HepG2 (cell line): ENCODE results near the gene UCN. TPM values are rescaled to one million over a fixed set of nuclear protein-coding genes. Genes with fewer than 3 reads are reported as not detected.
A peak's percentile ranks its signal among the peaks of the same experiment; 100 is the strongest.

Experiments used
- ATAC-seq: fragments of 200-7000 bp; cut with Tn5 transposase; 3 replicates; pipeline ENCODE4 v1.9.1; 2020; ENCODE audit warnings: mild to moderate bottlenecking, moderate library complexity
- BruUV-seq: library from RNA; stranded (reverse); fragments of 400-500 nt; replicated peaks from 2 replicates; lab custom pipeline; 2021; lab: Mats Ljungman, UMichigan
- CTCF ChIA-PET: fragments of 300-600 bp; formaldehyde crosslinking; extraction: SDS; loops from one replicate; lab custom pipeline; 2021; ENCODE audit warnings: low total read pairs, inconsistent platforms, low intra/inter-chr PET ratio; lab: Yijun Ruan, JAX
- POLR2A ChIA-PET: fragments of 350-600 bp; sonication (Branson Sonifier 250); formaldehyde crosslinking; loops from one replicate; lab custom pipeline; 2020; ENCODE audit warnings: antibody characterized with exemption, inconsistent platforms; lab: Yijun Ruan, JAX
- DNase-seq: peaks from one replicate; pipeline ENCODE4 v3.0.0-alpha.2; 2015; ENCODE audit warnings: low spot score
- FAIRE-seq: peaks from 3 replicates; lab custom pipeline; 2011; peaks lifted over from hg19 to GRCh38; lab: Jason Lieb, UNC
- H2AFZ ChIP-seq: one replicate; pipeline ENCODE4 v1.6.1; 2011; ENCODE audit warnings: low read length, inconsistent platforms
- H3K27ac ChIP-seq: fragments of 300-600 bp; 3 replicates; pipeline ENCODE4 v1.8.0; 2011; ENCODE audit warnings: mixed run types, mild to moderate bottlenecking, mixed read lengths, low read length, inconsistent platforms; ENCODE audit not compliant: insufficient read depth; ENCODE audit errors: extremely low read length
- H3K27me3 ChIP-seq, 2 experiments: fragments of 200-600 bp in 1 of 2; 2 replicates in 1 of 2; 3 replicates in 1 of 2; pipeline versions ENCODE4 v1.6.0 to v1.8.0; 2011; ENCODE audit warnings: low read length in 2 of 2, mild to moderate bottlenecking in 2 of 2, moderate library complexity in 2 of 2, inconsistent platforms in 1 of 2; ENCODE audit not compliant: insufficient read depth in 2 of 2, control insufficient read depth in 1 of 2
- H3K36me3 ChIP-seq, 2 experiments: fragments of 200-600 bp in 1 of 2; replicated peaks in 1 of 2; 2 replicates in 1 of 2; 3 replicates in 1 of 2; pipeline versions ENCODE4 v1.5.1 to v1.8.0; 2011; ENCODE audit warnings: low read length in 2 of 2, inconsistent platforms in 1 of 2; ENCODE audit not compliant: insufficient read depth in 2 of 2, control insufficient read depth in 1 of 2
- H3K4me1 ChIP-seq: 2 replicates; pipeline ENCODE4 v1.5.1; 2012; ENCODE audit warnings: low read length, inconsistent platforms; ENCODE audit not compliant: insufficient read depth
- H3K4me2 ChIP-seq: 2 replicates; pipeline ENCODE4 v1.6.0; 2011; ENCODE audit warnings: low read depth, low read length, inconsistent platforms
- H3K4me3 ChIP-seq, 3 experiments: fragments of 200-600 bp in 1 of 3; sonication (generic), shearing (Covaris generic) in 1 of 3; replicated peaks in 1 of 3; 2 replicates each; pipeline ENCODE4 v1.5.1; 2011 to 2016; ENCODE audit warnings: low read length in 3 of 3, inconsistent platforms in 2 of 3, low read depth in 2 of 3, mild to moderate bottlenecking in 2 of 3, control low read depth in 1 of 3, mixed read lengths in 1 of 3; ENCODE audit not compliant: insufficient read depth in 1 of 3
- H3K79me2 ChIP-seq: one replicate; pipeline ENCODE4 v1.6.1; 2011; ENCODE audit warnings: low read length, inconsistent platforms; ENCODE audit not compliant: insufficient read depth
- H3K9ac ChIP-seq: 2 replicates; pipeline ENCODE4 v1.6.0; 2011; ENCODE audit warnings: mild to moderate bottlenecking, low read depth, low read length, inconsistent platforms; ENCODE audit not compliant: insufficient read depth
- H3K9me3 ChIP-seq: 2 replicates; pipeline ENCODE4 v1.5.1; 2012; ENCODE audit warnings: mild to moderate bottlenecking, low read length
- H4K20me1 ChIP-seq: 2 replicates; pipeline ENCODE4 v1.6.0; 2011; ENCODE audit warnings: inconsistent platforms, mild to moderate bottlenecking, low read length, moderate library complexity; ENCODE audit not compliant: insufficient read depth
- AGO2 ChIP-seq: fragments of 200-400 bp; formaldehyde crosslinking; optimal IDR thresholded peaks from 2 replicates; pipeline ENCODE3; 2017; ENCODE audit warnings: mild to moderate bottlenecking, low read depth, low read length, moderate library complexity
- KLF13 ChIP-seq: sonication (generic); formaldehyde crosslinking; IDR thresholded peaks from 2 replicates; pipeline ENCODE4 v1.4.0; 2020; ENCODE audit warnings: mild to moderate bottlenecking, missing genetic modification reagents
- POLR2G ChIP-seq: fragments of 200-400 bp; formaldehyde crosslinking; IDR thresholded peaks from 2 replicates; pipeline ENCODE4 v1.6.1; 2018; ENCODE audit warnings: mild to moderate bottlenecking, low read depth, low read length, moderate library complexity
- ZNF672 ChIP-seq: sonication (generic); formaldehyde crosslinking; IDR thresholded peaks from 2 replicates; pipeline ENCODE4 v1.8.1; 2022; ENCODE audit warnings: missing genetic modification reagents
- ZNF784 ChIP-seq: sonication (generic); formaldehyde crosslinking; IDR thresholded peaks from 2 replicates; pipeline ENCODE4 v1.5.1; 2020; ENCODE audit warnings: missing genetic modification reagents, mild to moderate bottlenecking, borderline replicate concordance
- ZNF841 ChIP-seq: sonication (generic); formaldehyde crosslinking; IDR thresholded peaks from 2 replicates; pipeline ENCODE4 v1.8.1; 2023; ENCODE audit warnings: missing genetic modification reagents, borderline replicate concordance
- WGBS: methylation state at CpG from one replicate; pipeline ENCODE4 v1.1.6; 2017; ENCODE audit warnings: low lambda C conversion rate; 5-methylcytosine and 5-hydroxymethylcytosine counted together
- in situ Hi-C: cut with HindIII; loops from 2 replicates; pipeline ENCODE4 v1.10.0; 2017; ENCODE audit warnings: low pct_unique_long_range_greater_than_20kb; ENCODE audit not compliant: extremely low pct_ligation_motif_present
- intact Hi-C: fragments of 100-400 bp; cut with micrococcal nuclease; formaldehyde crosslinking; loops from one replicate; pipeline ENCODE4 v1.10.0; 2022; ENCODE audit not compliant: unreplicated experiment
- polyA plus RNA-seq, 8 experiments: library from polyadenylated mRNA; depleted of rRNA in 3 of 8; stranded (reverse) in 7 of 8; unstranded in 1 of 8; fragments of >200 nt; fragmentation: Illumina TruSeq in 4 of 8; extraction: Trizol in 4 of 8; gene quantifications; 2 replicates each; pipeline versions ENCODE4 v1.2.1 to v1.2.3, GENCODE V29; 2011 to 2016; ENCODE audit warnings: low read depth in 4 of 8, missing spikeins in 1 of 8, mixed read lengths in 1 of 8; ENCODE audit not compliant: insufficient read depth in 1 of 8
- total RNA-seq, 5 experiments: library from RNA; depleted of rRNA; stranded (reverse); fragments of >200 nt; fragmentation: Illumina TruSeq; extraction: Trizol; gene quantifications; 2 replicates each; pipeline ENCODE4 v1.2.3, GENCODE V29; 2016; ENCODE audit warnings: low read depth in 1 of 5
- TF ChIP-seq, protein P1 (sequence below): sonication (generic); formaldehyde crosslinking; IDR thresholded peaks from 2 replicates; pipeline ENCODE4 v1.4.0; 2020; ENCODE audit warnings: missing genetic modification reagents

UCN gene
- total and polyA plus RNA-seq, 2 of the 13 experiments (the other 11 are each of a cell fraction or from before 2014, with no cell fraction given) = 1.2 to 2.3 TPM

- TF ChIP-seq KLF13 (CRISPR knock-in tag) (no peak), ZNF841 (CRISPR knock-in tag) (no peak), ZNF784 (no peak)
- TF ChIP-seq, protein P1, sequence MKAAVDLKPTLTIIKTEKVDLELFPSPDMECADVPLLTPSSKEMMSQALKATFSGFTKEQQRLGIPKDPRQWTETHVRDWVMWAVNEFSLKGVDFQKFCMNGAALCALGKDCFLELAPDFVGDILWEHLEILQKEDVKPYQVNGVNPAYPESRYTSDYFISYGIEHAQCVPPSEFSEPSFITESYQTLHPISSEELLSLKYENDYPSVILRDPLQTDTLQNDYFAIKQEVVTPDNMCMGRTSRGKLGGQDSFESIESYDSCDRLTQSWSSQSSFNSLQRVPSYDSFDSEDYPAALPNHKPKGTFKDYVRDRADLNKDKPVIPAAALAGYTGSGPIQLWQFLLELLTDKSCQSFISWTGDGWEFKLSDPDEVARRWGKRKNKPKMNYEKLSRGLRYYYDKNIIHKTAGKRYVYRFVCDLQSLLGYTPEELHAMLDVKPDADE (CRISPR knock-in tag) = no peak
Observed at GRCh38 chr2:27315122-27315521, 6.9 kb upstream of the UCN start (continued).

DNA sequence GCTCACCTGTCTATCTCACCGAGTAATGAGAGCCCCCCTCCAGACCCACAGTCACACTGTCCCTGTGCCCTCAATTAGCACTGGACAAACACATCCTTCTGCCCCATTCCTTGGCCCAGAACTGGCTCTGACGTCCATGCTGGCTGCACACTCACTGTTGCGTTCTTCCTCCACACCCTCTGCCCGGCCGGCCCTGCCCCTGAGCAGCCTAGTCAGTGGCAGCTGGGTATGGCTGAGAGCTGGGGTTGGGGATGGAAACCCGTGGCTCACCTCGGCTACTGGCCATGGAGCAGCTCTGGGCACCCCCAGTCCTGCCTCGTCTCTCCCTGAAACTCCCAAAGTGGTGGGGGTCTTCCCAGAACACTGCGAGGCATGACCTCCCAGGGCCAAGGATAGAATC lies 6.5 kb upstream of the UCN start:
- Histone ChIP-seq H3K9ac (no peak overlapping the region), H3K27ac (no peak overlapping the region), H3K4me1 (peaks cover 31% of the 10 kb centered on the region), H2AFZ (no peak overlapping the region), H3K36me3 (peaks cover 0 to 2% of the 10 kb centered on the region in 2 experiments; a peak in 2 of 5 replicates), H3K79me2 (no peaks in the 10 kb centered on the region), H4K20me1 (no peaks in the 10 kb centered on the region), H3K9me3 (no peaks in the 10 kb centered on the region), H3K27me3 (no peaks in the 10 kb centered on the region), H3K4me2 (no peak overlapping the region), H3K4me3 (no peak overlapping the region)
- ChIA-PET CTCF (no interaction called here), POLR2A (interaction anchor here (1.2 to 1.6 kb wide), 2 partner anchors 12 to 56 kb away, joined by 3 to 6 read pairs; no protein-coding TSS in a partner anchor)
- intact Hi-C loops (no loop called here), in situ Hi-C loops (no loop called here)
- no peak for TF ChIP-seq ZNF672 (CRISPR knock-in tag)
- peak; percentile 23; the same call in 1 of the 2 replicates for TF ChIP-seq POLR2G
- TF ChIP-seq AGO2 = peak; percentile 36
- WGBS = 89% methylated on average over 8 of the region's 9 CpGs
- no TSS peak for BruUV-seq
- DNase-seq (no peak), FAIRE-seq (no peak), ATAC-seq (no peak)
